ENCODE results near the gene SLITRK3.
"Not testable (repeated sequence)": the region's sequence is repeated elsewhere in the genome, so short reads cannot be mapped to it uniquely, and the experiment has no call there.

Gene SLITRK3

GRCh38 chr3:165188452-165188851 lies 7.7 kb downstream of the SLITRK3 start:
- DNase-seq: no peak

- no peak for DNase-seq
These were observed 10.4 kb downstream of the SLITRK3 start for GRCh38 chr3:165185707-165186327.

GRCh38 chr3:165181556-165181955 lies 14.6 kb downstream of the SLITRK3 start:
- DNase-seq: no peak

GRCh38 chr3:165170236-165170635 lies 25.9 kb downstream of the SLITRK3 start:
- no peak for DNase-seq

GRCh38 chr3:165169368-165169767 lies 26.8 kb downstream of the SLITRK3 start:
- DNase-seq: no peak

- DNase-seq: no peak
These were observed 33.3 kb downstream of the SLITRK3 start for GRCh38 chr3:165162883-165163282.

- DNase-seq: no peak
These were observed 36.3 kb downstream of the SLITRK3 start for GRCh38 chr3:165159760-165160421.

GRCh38 chr3:165158011-165158410 lies 38.2 kb downstream of the SLITRK3 start:
- DNase-seq: no peak

- no peak for DNase-seq
These were observed 39.3 kb downstream of the SLITRK3 start for GRCh38 chr3:165156757-165157420.

GRCh38 chr3:165148876-165149441 lies 47.2 kb downstream of the SLITRK3 start:
- no peak for DNase-seq

GRCh38 chr3:165144271-165144670 lies 51.9 kb downstream of the SLITRK3 start:
- no peak for DNase-seq

GRCh38 chr3:165139918-165140317 lies 56.3 kb downstream of the SLITRK3 start:
- not testable (repeated sequence) for DNase-seq
